Psoas muscle (tissue), 8 donors: ENCODE measurements around the gene MAP2K7. TPM values are rescaled to one million over a fixed set of nuclear protein-coding genes. Genes with fewer than 3 reads are reported as not detected.
A peak's percentile ranks its signal among the peaks of the same experiment; 100 is the strongest.

Experiments
- ATAC-seq, 4 donors: fragments of 200-7000 bp; cut with Tn5 transposase; one replicate each; pipeline ENCODE4 v1.9.1; 2020; ENCODE audit warnings: moderate library complexity in 3 of 4, mild to moderate bottlenecking in 2 of 4
- DNase-seq, 2 donors: peaks; one replicate each; pipeline ENCODE4 v3.0.0-alpha.2; 2020
- H3K27ac ChIP-seq: fragments of 200-600 bp; one replicate; pipeline ENCODE4 v1.8.0; 2022
- H3K27me3 ChIP-seq, 3 donors: fragments of 200-600 bp in 1 of 3; one replicate each; pipeline versions ENCODE4 v1.6.1 to v1.8.0; 2013 to 2022; ENCODE audit warnings: low read length in 2 of 3, mild to moderate bottlenecking in 2 of 3, moderate library complexity in 1 of 3; ENCODE audit not compliant: insufficient read depth in 3 of 3
- H3K36me3 ChIP-seq, 2 donors: fragments of 200-600 bp in 1 of 2; one replicate each; pipeline versions ENCODE4 v1.6.1 to v1.8.0; 2013 to 2022; ENCODE audit warnings: low read depth in 1 of 2, mild to moderate bottlenecking in 1 of 2, moderate library complexity in 1 of 2; ENCODE audit not compliant: insufficient read depth in 1 of 2
- H3K4me1 ChIP-seq: fragments of 200-600 bp; one replicate; pipeline ENCODE4 v1.8.0; 2022
- H3K4me3 ChIP-seq: fragments of 200-600 bp; one replicate; pipeline ENCODE4 v1.8.0; 2022; ENCODE audit warnings: mild to moderate bottlenecking
- H3K9me3 ChIP-seq: fragments of 200-600 bp; one replicate; pipeline ENCODE4 v1.8.0; 2022
- CTCF ChIP-seq: fragments of 200-600 bp; IDR thresholded peaks from one replicate; pipeline ENCODE4 v1.8.0; 2022; ENCODE audit warnings: antibody characterized with exemption
- WGBS, 3 donors: extraction: QIAGEN DNeasy Blood & Tissue Kit; methylation state at CpG; one replicate each; pipeline versions ENCODE4 v1.1.6 to v1.1.7; 2013; 5-methylcytosine and 5-hydroxymethylcytosine counted together
- intact Hi-C, 2 donors: fragments of 100-400 bp; cut with DNase I; formaldehyde crosslinking; loops; one replicate each; pipeline versions ENCODE4 v1.11.0 to v1.14.2; 2022
- long read RNA-seq, 2 donors: library from polyadenylated mRNA; unstranded; transcript quantifications; one replicate each; pipeline ENCODE4 v2.0.0, GENCODE V29; 2021
- polyA plus RNA-seq, 3 donors: library from polyadenylated mRNA; stranded (reverse); fragments of 200-250 nt; gene quantifications; one replicate each; pipeline ENCODE4 v1.2.3, GENCODE V29; 2013
- total RNA-seq, 4 donors: library from RNA; stranded (reverse); fragmentation: NEBNext Ultra II Directional in 2 of 4; extraction: Animal tissue kit (Norgen Biotek cat#: 25700) in 2 of 4; gene quantifications; one replicate each; pipeline versions ENCODE4 v1.2.1 to v1.2.4, GENCODE V29; 2021 to 2023
- donor health status: healthy with polysubstance abuse.
- donor health status: DM: no; HTN: no; CAD: no; lungs with moderate emphysema.
- donor health status: Bipolar disorder and iron deficiency.
- donor health status: healthy.
- donor health status: DM: yes; HTN: yes; CAD: no.
- donor health status: DM: no; HTN: no; CAD: no.
- donor health status: DM: no; HTN: no; CAD: no.
- donor health status: DM: yes; HTN: yes; CAD: no.

The MAP2K7 gene
- total RNA-seq, result 10 to 100 TPM; 42.7 to 72.5 (median 55.5) TPM
- polyA plus RNA-seq, result 10 to 100 TPM; 35.4 to 43.9 (median 40.0) TPM
- long read RNA-seq, donor 1, partial matches to known transcripts, result 21 of 27 reads
- long read RNA-seq, donor 1, other reads (novel, unspliced or antisense), result 5 of 27 reads
- long read RNA-seq, donor 2, transcript MAP2K7-203 (12 exons, 3,396 nt), result major isoform, 8 of 56 reads
- long read RNA-seq, donor 2, partial matches to known transcripts, result 6 of 56 reads
- long read RNA-seq, donor 2, other reads (novel, unspliced or antisense), result 42 of 56 reads

- TF ChIP-seq CTCF, result peak; percentile 34
- H3K27me3 ChIP-seq, result no peaks in the 10 kb centered on the region
- DNase-seq (peak; percentile 100), ATAC-seq (peak; percentile 91 to 94 (median 92))
- H3K27ac ChIP-seq, result peak within 1 kb of the TSS; percentile 91
- intact Hi-C loops, result loop anchor here in 1 of 2 donors (5.0 kb wide), 1 partner anchor 929 kb away; the partner anchor contains the start of genes MBD3L1 and ZNF558
- peaks cover 27% of the 10 kb centered on the region for H3K4me1 ChIP-seq
- no peaks in the 10 kb centered on the region for H3K9me3 ChIP-seq
- peaks cover 0 to 11% of the 10 kb centered on the region in 2 donors for H3K36me3 ChIP-seq
- peak within 1 kb of the TSS; percentile 86 for H3K4me3 ChIP-seq
- WGBS, 3 donors, result 0% methylated on average over 66 to 89 of the region's 89 CpGs
Observed at GRCh38 chr19:7903244-7904073, at the start of gene MAP2K7. Gene MAP2K7 (plus strand): TSS chr19:7903877. CDS start chr19:7903945, 68 bp downstream.

- H3K9me3 ChIP-seq, result no peaks in the 10 kb centered on the region
- no peaks in the 10 kb centered on the region for H3K36me3 ChIP-seq
- ATAC-seq, result no peak
- H3K27ac ChIP-seq, result no peak overlapping the region
- no peak for TF ChIP-seq CTCF
- H3K4me3 ChIP-seq, result no peak overlapping the region
- 82 to 88% (median 86%) methylated on average over 26 of the region's 26 CpGs for WGBS, 3 donors
- no peak for DNase-seq
- intact Hi-C loops, result loop anchor here in 1 of 2 donors (10.0 kb wide), 1 partner anchor 399 kb away; no protein-coding TSS in a partner anchor
- H3K4me1 ChIP-seq, result peaks cover 5% of the 10 kb centered on the region
- peaks cover 0 to 14% (median 0%) of the 10 kb centered on the region in 3 donors for H3K27me3 ChIP-seq
Observed at GRCh38 chr19:7855426-7856108, 48.1 kb upstream of the MAP2K7 start.

GRCh38 chr19:7856109-7856591 lies 47.5 kb upstream of the MAP2K7 start:
- Histone ChIP-seq H3K4me3 (no peak overlapping the region), H3K9me3 (no peaks in the 10 kb centered on the region), H3K36me3 (no peaks in the 10 kb centered on the region), H3K4me1 (peaks cover 5% of the 10 kb centered on the region), H3K27me3 (peaks cover 0 to 20% (median 3%) of the 10 kb centered on the region in 3 donors), H3K27ac (no peak overlapping the region)
- intact Hi-C loops, result loop anchor here in 1 of 2 donors (10.0 kb wide), 1 partner anchor 399 kb away; no protein-coding TSS in a partner anchor
- no peak for DNase-seq
- WGBS, 3 donors, result 86 to 91% (median 90%) methylated on average over 16 of the region's 16 CpGs
- no peak for ATAC-seq
- TF ChIP-seq CTCF, result no peak
